Epithelial cell of esophagus (primary cell): Measurements from ENCODE around the gene AOAH.

Experiments
- DNase-seq: peaks from one replicate; pipeline ENCODE4 v3.0.0; 2010; ENCODE audit warnings: low read depth
- H3K4me3 ChIP-seq: 2 replicates; pipeline ENCODE4 v1.5.1; 2011; ENCODE audit warnings: mild to moderate bottlenecking, low read length, control low read depth
- CTCF ChIP-seq: IDR thresholded peaks from 2 replicates; pipeline ENCODE4 v1.5.1; 2011; ENCODE audit warnings: low read depth, mild to moderate bottlenecking, low read length, control low read depth, inconsistent platforms; ENCODE audit not compliant: insufficient read depth; ENCODE audit errors: missing control alignments

Gene AOAH

GRCh38 chr7:36659638-36660341 lies 64.5 kb downstream of the AOAH start:
- TF ChIP-seq CTCF: no peak
- H3K4me3 ChIP-seq: no peak overlapping the region

GRCh38 chr7:36659172-36659516 lies 65.2 kb downstream of the AOAH start:
- TF ChIP-seq CTCF: no peak
- peak; percentile 97 for DNase-seq

More at GRCh38 chr7:36659638-36660341, 64.5 kb downstream of the AOAH start:
- no peak for DNase-seq

DNA sequence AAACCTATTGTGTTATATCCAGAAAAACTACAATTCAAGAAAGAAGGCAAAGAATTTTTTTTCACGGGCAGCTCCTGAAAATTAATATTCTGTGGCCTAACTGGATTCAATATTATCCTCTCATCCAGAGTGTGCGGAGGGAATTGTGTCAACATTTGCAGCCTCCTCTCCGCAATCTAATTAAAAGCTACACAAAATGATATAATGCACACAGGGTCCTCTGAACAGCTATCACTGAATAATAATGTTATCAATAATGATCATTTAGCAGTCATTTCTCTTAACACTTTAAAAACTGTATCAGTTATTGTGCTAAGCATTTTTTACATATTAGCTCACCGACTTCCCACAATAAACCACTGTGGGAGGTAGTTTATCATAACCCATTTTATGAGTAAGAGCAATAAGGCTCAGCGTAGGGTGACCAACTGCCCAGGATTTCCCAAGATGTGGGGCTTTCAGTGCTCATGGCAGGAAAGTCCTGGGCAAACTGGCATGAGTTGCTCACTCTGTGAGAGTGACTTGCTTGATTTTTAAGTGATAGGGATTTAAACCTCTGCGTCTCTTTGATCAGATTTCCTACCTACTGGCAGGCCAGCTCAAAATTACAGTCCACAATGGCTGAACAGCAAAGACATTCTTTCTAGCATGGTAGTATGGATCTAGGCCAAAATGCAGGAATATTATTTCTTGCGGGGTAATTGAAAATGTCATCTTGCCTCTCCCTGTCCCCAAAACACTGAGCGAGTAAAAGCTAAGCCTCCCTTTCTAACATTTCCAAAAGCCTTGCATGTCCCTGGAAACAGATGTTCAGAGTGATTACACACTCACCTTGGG lies 65.7 kb downstream of the AOAH start:
- DNase-seq: peak; percentile 95
- no peak for TF ChIP-seq CTCF
- no peak overlapping the region for H3K4me3 ChIP-seq

More at GRCh38 chr7:36659172-36659516, 65.2 kb downstream of the AOAH start:
- no peak overlapping the region for H3K4me3 ChIP-seq

DNA sequence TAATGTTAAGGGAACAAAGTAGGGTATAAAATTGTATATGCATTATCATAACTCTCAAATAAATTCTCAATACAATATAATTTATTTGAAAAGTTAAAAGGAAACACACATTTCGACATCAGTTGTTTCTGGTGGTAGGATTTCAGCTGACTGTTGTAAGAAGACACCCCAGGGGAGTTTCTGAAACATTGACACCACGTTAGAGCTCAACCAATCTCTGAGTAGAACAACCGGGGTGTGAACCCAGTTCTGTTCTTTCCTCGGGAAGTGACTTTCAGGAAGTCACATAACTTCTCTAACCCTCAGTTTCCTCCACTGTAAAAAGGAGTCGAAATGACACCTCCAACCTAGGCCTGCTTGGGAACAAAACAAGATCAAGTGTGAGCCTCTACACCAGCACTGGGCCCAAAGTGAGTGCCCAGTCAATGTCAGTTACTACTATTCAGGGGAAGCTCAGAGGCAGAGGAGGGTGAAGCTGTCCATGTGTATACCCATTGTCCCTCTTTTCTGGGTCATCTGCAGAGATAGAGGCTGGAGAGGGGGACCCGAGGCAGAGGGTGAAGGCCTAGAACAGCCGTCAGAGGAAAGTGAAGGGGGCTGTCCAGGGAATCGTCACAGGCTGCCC lies 67.1 kb downstream of the AOAH start:
- H3K4me3 ChIP-seq: no peak overlapping the region
- no peak for DNase-seq
- no peak for TF ChIP-seq CTCF

- DNase-seq: no peak
- TF ChIP-seq CTCF: no peak
- no peak overlapping the region for H3K4me3 ChIP-seq
Observed at GRCh38 chr7:36654436-36654835, 69.9 kb downstream of the AOAH start.

DNA sequence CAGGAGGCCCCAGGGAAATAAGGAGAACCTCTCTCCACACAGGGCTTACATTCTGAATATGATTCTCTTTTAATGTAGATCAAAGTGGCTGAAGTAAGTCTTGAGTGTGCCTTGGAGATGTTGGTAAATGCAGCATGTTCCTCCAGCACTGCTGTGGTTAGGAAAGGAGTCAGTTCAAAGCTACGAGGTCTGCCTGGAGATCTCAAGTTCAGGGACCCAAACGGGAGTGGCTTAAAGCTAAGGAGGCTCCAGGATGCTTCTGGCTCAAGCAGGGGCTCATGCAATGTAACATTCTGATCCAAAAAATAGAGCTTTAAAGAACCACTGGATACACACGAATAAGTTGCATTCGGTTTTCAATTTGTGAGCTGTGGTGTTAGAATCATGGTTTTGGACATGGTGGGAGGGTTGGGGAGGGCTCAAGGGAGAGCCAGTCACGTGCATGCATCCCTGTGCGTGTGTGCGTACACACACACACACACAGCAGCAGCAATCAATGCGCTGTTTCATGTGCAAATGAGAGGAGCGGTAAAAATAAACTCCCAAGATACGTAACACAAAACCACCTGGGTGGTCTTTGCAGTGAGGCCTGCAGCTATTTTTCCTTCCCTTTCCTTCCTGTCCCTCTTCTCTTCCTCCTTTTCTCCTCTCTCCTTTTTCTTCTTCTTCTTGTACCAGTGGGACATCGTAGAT lies 70.5 kb downstream of the AOAH start:
- no peak overlapping the region for H3K4me3 ChIP-seq
- DNase-seq: no peak
- no peak for TF ChIP-seq CTCF
